ENCODE results near the gene KAT6B. TPM values are rescaled to one million over a fixed set of nuclear protein-coding genes. Genes with fewer than 3 reads are reported as not detected.

The KAT6B gene
- total and polyA plus RNA-seq, 2 donors (not counting 1 experiment from before 2014, with no cell fraction given), result 8.6 to 111 TPM

DNA sequence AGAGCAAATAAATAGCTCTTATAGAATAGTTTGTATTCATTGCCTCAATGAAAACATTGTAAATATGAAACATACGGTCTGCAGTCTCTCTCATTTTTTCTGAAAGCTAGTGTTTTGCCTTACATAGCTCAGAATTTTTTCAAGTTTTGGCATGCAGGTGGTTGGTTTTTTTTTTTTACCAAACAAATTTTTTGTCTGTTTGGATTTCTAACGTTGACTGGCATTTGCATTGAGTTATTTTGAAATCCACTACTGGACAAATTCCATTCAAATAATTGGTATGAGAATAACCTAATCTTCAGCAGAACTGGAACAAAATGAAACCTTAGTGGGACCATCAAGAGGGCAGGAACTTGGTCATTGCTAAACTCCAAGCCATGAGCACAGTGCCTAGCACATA is 177.5 kb downstream of the KAT6B start:
- Histone ChIP-seq H3K9me3 (ENCODE audit: control extremely low read depth in 1 of 3, control insufficient read depth in 2 of 3, insufficient read depth in 1 of 3, low read length in 2 of 3) (no peaks in the 10 kb centered on the region), H3K4me3 (ENCODE audit: control extremely low read depth in 1 of 5, extremely low read depth in 1 of 5, insufficient read depth in 1 of 5, low read depth in 2 of 5, low read length in 4 of 5) (no peak overlapping the region), H3K9ac (ENCODE audit: low read length) (no peak overlapping the region), H3K79me2 (ENCODE audit: control insufficient read depth, insufficient read depth, low read length) (no peaks in the 10 kb centered on the region), H3K27ac (ENCODE audit: low read length in 2 of 2) (no peak overlapping the region), H3K36me3 (replicated peaks in 1 of 2; ENCODE audit: control extremely low read depth in 1 of 2, control insufficient read depth in 1 of 2, extremely low read depth in 1 of 2, insufficient read depth in 2 of 2, low read length in 1 of 2) (peaks cover 0 to 3% of the 10 kb centered on the region in 2 experiments), H3K27me3 (replicated peaks in 1 of 4; ENCODE audit: control extremely low read depth in 1 of 4, control insufficient read depth in 3 of 4, insufficient read depth in 4 of 4, low read length in 3 of 4) (no peaks in the 10 kb centered on the region), H3K4me2 (replicated peaks; ENCODE audit: low read depth, low read length, poor library complexity, severe bottlenecking) (no peak overlapping the region), H3K4me1 (ENCODE audit: control insufficient read depth in 2 of 2, insufficient read depth in 2 of 2, low read length in 2 of 2) (peaks cover 21 to 23% of the 10 kb centered on the region in 2 donors), H2AFZ (ENCODE audit: insufficient read depth, low read depth, low read length, poor library complexity, severe bottlenecking) (no peak overlapping the region), H4K20me1 (ENCODE audit: control insufficient read depth, insufficient read depth, low read length, poor library complexity, severe bottlenecking) (no peaks in the 10 kb centered on the region)
- ChIA-PET CTCF (interaction anchor here (0.7 to 1.0 kb wide), 2 partner anchors 16 to 110 kb away, joined by 3 to 5 read pairs; no protein-coding TSS in a partner anchor), POLR2A (no interaction called here)
- intact Hi-C loops (cut with micrococcal nuclease), result no loop called here
- ATAC-seq (ENCODE audit: low read depth), result no peak
- no CpG with 5 or more reads among the region's 2 CpGs for WGBS (ENCODE audit: insufficient coverage)
- Mint-ChIP-seq H3K9me3 (ENCODE audit: insufficient read depth) (no peaks in the 10 kb centered on the region), H3K4me3 (no peak overlapping the region), H3K27me3 (no peaks in the 10 kb centered on the region), H3K4me1 (peaks cover 41% of the 10 kb centered on the region), H3K27ac (no peak overlapping the region)
- no peak for TF ChIP-seq EZH2 (IDR thresholded peaks at IDR 0.05; ENCODE audit: borderline replicate concordance, insufficient read depth, low read depth, low read length, poor library complexity, severe bottlenecking)
- no peak for TF ChIP-seq CTCF (IDR thresholded peaks at IDR 0.05)
- DNase-seq, result no peak

- ChIA-PET CTCF (interaction anchor here (0.8 kb wide), 1 partner anchor 8 kb away, joined by 3 read pairs; no protein-coding TSS in a partner anchor), POLR2A (no interaction called here)
- Histone ChIP-seq H3K27ac (ENCODE audit: low read length in 2 of 2) (no peak overlapping the region), H3K9ac (ENCODE audit: low read length) (peak overlapping the region; percentile 16), H3K27me3 (replicated peaks in 1 of 4; ENCODE audit: control extremely low read depth in 1 of 4, control insufficient read depth in 3 of 4, insufficient read depth in 4 of 4, low read length in 3 of 4) (no peaks in the 10 kb centered on the region), H3K36me3 (replicated peaks in 1 of 2; ENCODE audit: control extremely low read depth in 1 of 2, control insufficient read depth in 1 of 2, extremely low read depth in 1 of 2, insufficient read depth in 2 of 2, low read length in 1 of 2) (peaks cover 0 to 6% of the 10 kb centered on the region in 2 experiments), H3K4me2 (replicated peaks; ENCODE audit: low read depth, low read length, poor library complexity, severe bottlenecking) (peak overlapping the region; percentile 16), H3K9me3 (ENCODE audit: control extremely low read depth in 1 of 3, control insufficient read depth in 2 of 3, insufficient read depth in 1 of 3, low read length in 2 of 3) (no peaks in the 10 kb centered on the region), H3K4me3 (ENCODE audit: control extremely low read depth in 1 of 5, extremely low read depth in 1 of 5, insufficient read depth in 1 of 5, low read depth in 2 of 5, low read length in 4 of 5) (no peak overlapping the region), H3K79me2 (ENCODE audit: control insufficient read depth, insufficient read depth, low read length) (no peaks in the 10 kb centered on the region), H4K20me1 (ENCODE audit: control insufficient read depth, insufficient read depth, low read length, poor library complexity, severe bottlenecking) (no peaks in the 10 kb centered on the region), H3K4me1 (ENCODE audit: control insufficient read depth in 2 of 2, insufficient read depth in 2 of 2, low read length in 2 of 2) (peaks cover 10 to 15% of the 10 kb centered on the region in 2 donors), H2AFZ (ENCODE audit: insufficient read depth, low read depth, low read length, poor library complexity, severe bottlenecking) (no peak overlapping the region)
- H3K4me3 Mint-ChIP-seq, result peak overlapping the region; percentile 66
- no peaks in the 10 kb centered on the region for H3K27me3 Mint-ChIP-seq
- peaks cover 36% of the 10 kb centered on the region for H3K4me1 Mint-ChIP-seq
- ATAC-seq (ENCODE audit: low read depth) (no peak), DNase-seq (no peak)
- H3K9me3 Mint-ChIP-seq (ENCODE audit: insufficient read depth), result no peaks in the 10 kb centered on the region
- no peak for TF ChIP-seq CTCF (IDR thresholded peaks at IDR 0.05)
- TF ChIP-seq EZH2 (IDR thresholded peaks at IDR 0.05; ENCODE audit: borderline replicate concordance, insufficient read depth, low read depth, low read length, poor library complexity, severe bottlenecking), result no peak
- intact Hi-C loops (cut with micrococcal nuclease), result no loop called here
- 67% methylated on average over 1 of the region's 2 CpGs for WGBS (ENCODE audit: insufficient coverage)
- no peak overlapping the region for H3K27ac Mint-ChIP-seq
Measured at GRCh38 chr10:75007646-75008045, 181.2 kb downstream of the KAT6B start.
